Embryonic facial prominence (tissue), 1 donor: ENCODE measurements around the gene ZMYND19.
"Not testable (repeated sequence)": the region's sequence is repeated elsewhere in the genome, so short reads cannot be mapped to it uniquely, and the experiment has no call there.

Experiments
- DNase-seq: peaks from one replicate; pipeline ENCODE4 v3.0.0-alpha.2; 2016; ENCODE audit errors: extremely low spot score

The ZMYND19 gene

DNA sequence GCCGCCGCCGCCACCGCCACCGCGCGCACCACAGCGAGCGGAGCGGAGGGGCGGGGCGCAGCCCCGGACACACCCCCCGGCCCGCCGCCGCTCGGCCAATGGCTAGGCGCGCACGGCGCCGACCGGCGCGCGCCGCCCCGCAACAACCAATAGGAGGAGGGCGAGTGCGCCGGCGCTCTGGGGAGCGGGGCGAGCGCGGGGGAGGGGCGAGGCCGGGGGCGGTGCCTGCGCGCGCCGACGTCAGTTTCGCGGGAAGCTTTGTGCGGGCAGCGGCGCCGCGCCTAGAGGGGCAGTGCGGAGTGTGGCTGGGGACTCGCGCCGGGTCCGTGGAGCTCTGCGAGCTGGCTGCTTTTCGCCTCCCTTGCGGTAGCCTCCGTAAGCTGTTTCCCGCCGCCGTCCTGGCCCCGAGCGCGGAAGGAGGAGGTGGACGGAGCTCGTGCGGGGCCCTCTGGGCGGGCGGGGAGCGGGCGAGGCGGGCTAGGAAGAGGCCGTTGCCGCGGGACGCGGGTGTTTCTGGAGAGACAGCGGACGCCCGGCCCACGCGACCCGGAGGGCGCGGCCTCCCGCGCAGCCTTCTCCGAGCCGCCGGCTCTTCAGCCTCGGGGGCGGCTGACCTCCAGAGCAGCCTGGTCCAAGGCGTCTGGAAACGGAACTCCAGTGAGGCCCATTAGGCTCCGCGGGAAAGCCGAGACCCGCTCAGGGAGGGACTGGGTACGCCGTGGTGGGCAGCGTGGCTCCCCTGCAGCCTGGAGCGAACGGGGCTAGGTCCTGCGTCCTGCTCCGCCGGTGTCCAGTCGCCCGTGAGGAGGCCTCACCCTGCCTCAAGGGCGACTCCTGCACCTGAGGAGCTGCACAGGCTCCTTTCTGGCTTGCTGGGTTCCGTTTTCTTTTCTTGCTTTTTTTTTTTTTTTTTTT, at the start of gene ZMYND19:
Gene ZMYND19, minus strand, starts transcription at position 44 of the 915 bp plus-strand sequence. CDS start 249 bp downstream, outside the sequence.
- peak; percentile 80 for DNase-seq

DNA sequence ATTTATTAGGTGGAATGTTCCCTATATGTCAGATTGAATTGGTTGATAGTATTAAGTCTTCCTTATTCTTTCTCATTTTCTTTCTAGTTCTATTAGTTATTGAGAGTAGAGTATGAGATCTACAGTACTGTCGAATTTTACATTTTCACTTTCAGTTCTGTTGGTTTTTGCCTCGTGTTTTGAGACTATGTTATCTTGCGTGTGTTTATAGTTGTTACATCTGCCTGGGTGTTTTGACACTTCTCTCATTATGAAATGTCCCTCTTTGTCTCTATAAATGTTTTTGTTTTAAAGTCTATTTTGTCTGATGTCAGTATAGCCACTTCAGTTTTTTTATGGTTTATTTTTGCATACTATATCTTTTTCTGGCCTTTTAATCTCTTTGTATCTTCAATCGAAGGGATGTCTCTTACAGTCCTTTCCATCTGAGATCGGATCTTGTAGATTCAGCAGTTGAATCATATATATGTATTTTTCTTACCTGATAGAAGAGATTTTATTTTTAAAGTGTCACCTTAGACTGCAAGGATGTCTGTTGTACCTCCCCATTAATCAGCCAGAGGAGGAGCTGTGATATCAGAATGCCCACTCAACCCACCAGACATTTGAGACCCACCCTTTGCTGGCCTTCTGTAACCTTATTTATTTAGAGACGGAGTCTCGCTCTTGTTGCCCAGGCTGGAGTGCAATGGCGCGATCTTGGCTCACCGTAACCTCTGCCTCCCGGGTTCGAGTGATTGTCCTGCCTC, 49.2 kb upstream of the ZMYND19 start:
- no peak for DNase-seq

DNA sequence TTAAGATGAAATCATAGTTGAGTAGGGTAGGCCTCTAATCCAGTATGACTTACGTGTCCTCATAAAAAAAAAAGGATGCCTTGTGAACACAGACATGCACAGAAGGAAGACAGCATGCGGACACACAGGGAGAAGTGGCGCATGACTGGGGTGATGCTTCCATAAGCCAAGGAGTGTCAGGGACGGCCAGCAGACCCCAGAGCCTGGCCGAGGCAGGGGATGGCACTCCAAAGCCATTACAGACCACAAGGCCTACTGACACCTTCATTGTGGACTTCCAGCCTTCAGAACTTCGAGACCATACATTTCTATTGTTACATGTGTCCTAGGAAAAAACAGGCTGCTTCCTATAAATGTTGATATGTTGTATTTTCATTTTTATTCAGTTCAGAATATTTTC, 48.4 kb upstream of the ZMYND19 start:
- no peak for DNase-seq

DNA sequence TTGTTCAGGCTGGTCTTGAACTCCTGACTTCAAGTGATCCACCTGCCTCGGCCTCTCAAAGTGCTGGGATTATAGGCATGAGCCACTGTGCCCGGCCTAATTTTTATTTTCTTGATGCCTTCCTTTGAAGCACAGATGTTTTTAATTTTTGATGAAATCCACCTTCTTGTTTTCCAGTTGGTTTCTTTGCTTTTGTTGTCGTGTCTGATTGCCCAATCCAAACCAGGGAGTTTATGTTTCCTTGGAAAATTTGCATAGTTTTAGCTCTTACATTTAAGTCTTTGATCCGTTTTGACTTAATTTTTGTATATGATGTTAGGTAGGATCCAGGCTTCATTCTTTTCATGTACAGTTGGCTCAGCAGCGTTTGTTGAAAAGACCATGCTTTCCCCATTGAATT, 43.7 kb upstream of the ZMYND19 start:
- no peak for DNase-seq

DNA sequence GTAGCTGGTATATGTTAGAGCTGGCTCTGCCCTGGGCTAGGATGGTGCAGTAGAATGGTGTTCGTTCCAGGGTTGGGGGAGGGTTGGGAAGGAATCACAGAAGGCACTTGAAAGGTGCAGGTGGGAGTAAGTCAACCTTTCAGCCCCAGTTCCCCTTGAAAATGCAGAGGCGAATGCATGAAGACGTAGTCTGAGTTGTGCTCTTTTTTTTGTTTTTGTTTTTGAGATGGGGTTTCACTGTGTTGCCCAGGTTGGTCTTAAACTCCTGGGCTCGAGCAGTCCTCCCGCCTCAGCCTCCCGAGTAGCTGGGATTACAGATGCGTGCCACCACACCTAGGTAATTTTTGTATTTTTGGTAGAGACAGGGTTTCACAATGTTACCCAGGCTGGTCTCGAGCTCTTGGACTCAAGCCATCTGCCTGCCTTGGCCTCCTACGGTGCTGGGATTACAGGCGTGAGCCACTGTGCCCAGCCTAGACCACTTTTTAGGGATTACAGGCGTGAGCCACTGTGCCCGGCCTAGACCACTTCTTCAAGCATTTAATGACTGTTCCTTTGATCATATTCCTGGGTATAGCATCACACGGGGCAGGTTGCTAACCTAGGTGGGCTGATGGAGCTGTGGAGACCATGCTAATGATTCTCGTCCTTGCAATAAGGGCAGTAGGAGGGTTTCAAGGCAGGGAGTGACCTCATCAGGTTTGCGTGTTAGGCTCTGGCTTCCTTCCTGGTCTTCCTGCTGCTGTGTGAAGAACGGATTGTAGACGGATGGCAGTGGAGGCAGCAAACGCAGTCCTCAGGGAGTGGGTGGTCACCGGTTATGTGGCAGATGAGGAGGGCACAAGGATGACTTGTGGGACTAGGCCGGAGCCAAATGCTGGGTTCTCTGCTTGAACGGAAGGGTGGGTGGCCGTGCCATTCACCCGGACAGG, 42.2 kb upstream of the ZMYND19 start:
- no peak for DNase-seq

DNA sequence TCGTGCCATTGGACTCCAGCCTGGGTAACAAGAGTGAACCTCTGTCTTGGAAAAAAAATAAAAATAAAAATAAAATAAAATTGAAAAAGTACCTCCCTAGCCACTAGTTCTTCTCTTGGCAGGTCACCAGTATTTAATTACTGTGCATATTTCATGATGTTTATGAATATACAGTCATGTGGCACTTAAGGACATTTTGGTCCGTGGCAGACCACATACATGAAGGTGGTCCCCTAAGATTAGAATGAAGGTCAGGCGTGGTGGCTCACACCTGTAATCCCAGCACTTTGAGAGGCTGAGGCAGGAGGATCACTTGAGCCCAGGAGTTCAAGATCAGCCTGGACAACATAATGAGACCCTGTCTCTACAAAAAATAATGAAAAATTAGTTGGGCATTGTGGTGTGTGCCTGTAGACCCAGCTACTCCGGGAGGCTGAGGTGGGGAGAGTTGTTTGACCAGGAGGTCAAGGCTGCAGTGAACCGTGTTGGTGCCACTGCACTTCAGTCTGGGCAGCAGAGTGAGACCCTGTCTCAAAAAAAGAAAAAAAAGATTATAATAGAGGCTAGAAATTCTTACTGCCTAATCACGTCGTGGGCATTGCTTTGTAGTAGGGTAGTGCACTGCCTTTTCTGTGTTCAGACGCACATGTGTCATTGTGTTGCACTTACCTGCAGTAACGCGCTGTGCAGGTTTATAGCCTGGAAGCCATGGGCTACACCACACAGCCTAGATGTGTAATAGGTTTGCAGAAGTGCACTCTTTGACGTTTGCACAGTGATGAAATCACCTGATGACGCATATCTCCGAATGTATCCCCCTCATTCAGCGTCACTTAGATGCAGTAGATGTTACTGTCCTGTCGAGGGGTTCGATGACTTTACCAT, 41.3 kb upstream of the ZMYND19 start:
- DNase-seq, result no peak

DNA sequence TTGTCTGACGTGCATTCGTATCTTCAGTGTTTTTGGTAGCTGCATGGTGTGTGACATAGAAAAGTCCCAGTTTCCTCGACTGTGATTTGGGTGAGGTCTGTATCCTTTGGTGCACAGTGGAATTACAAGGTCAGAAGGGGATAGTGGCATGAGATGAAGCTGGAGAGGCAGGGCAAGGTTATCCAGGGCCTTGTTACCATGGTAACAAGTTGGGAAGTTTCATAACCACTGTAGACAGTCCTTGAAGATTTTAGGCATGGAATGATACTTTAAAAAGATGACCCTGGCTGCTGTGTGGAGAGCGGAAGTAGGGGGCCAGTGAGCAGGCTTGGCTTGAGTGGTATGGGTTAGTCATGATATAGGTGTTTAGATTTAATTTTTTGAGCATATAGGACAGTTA, 40.4 kb upstream of the ZMYND19 start:
- no peak for DNase-seq

DNA sequence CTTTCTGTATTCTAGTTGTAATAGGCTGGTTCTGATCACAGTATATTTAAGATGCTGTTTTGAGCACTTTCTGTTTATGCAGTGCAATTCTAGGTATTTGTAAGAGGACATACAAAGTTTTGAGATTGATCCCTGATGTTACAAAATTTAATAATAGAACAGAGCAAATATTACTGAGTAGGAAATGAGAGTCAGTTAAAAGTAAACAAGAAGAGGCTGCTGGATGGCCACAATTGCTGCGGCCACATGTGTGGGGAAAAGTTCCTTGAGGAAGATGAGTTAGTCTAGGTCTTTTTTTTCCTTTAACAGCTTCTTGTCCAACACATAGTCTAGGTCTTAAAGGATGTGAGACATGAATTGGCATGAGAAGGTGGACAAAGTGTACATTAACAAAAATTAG, 39.8 kb upstream of the ZMYND19 start:
- no peak for DNase-seq

DNA sequence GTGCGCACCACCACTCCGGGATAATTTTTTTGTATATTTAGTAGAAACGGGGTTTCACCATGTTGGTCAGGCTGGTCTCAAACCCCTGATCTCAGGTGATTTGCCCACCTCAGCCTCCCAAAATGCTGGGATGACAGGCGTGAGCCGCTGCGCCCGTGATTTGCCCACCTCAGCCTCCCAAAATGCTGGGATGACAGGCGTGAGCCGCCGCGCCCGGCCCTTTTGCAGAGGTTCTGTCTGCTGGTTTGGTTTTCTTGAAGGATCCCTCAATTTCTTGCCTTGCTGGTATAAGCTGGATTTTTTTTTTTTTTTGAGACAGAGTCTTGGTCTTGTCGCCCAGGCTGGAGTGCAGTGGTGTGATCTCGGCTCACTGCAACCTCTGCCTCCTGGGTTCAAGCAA, 37.1 kb upstream of the ZMYND19 start:
- not testable (repeated sequence) for DNase-seq

DNA sequence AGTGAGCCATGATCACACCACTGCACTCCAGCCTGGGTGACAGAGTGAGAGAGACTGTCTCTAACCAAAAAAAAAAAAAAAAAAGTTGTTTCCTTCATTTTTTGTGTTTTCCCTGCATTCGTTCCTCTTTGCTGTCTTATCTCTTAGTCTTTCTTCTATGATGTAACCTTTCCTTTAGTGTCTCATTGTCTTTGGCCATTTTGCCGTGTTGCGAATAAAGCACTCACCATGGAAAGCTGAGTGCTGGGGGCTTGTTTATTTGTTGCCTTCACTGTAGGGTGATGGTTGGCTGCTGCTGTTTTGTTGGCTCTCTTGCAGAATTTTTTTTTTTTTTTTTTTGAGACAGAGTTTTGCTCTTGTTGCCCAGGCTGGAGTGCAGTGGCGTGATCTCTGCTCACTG, 36.2 kb upstream of the ZMYND19 start:
- DNase-seq, result no peak

DNA sequence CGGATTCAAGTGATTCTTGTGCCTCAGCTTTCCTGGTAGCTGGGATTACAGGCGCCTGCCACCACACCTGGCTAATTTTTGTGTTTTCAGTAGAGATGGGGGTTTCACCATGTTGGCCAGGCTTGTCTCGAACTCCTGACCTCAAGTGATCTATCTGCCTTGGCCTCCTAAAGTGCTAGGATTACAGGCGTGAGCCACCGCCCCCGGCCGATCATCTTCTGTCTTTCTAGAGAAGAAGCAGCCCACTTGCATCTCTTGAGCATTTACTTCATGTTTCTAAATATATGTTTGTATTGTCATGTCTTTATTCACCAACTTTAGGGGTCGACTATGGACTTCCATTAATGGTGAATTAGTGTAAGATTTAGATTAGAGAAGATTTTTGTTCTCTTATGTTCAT, 31.9 kb upstream of the ZMYND19 start:
- DNase-seq, result not testable (repeated sequence)

DNA sequence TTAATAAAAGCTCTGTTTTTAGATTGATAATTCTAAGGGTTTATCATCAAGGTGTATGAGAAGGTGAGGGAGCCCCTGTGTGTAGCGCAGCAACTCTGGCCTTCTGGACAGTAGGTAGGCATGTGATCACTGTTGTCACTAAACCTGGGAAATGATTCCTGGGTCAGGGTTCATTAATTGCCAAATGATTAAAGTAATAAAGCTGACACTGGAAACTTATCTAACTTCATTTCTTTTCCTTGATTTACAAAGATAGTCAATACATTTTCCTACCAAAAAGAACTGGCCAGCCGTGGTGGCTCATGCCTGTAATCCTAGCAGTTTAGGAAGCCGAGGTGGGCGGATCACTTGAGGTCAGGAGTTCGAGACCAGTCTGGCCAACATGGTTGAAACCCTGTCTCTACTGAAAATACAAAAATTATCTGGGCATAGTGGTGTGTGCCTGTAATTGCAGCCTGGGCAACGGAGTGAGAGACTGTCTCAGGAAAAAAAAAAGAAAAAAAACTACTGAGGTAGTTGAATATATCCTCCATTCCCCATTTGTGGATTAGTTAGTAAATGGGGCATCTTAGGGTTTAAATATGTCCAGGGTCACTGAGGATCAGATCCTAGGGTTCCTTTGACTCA, 30.9 kb upstream of the ZMYND19 start:
- DNase-seq, result no peak

DNA sequence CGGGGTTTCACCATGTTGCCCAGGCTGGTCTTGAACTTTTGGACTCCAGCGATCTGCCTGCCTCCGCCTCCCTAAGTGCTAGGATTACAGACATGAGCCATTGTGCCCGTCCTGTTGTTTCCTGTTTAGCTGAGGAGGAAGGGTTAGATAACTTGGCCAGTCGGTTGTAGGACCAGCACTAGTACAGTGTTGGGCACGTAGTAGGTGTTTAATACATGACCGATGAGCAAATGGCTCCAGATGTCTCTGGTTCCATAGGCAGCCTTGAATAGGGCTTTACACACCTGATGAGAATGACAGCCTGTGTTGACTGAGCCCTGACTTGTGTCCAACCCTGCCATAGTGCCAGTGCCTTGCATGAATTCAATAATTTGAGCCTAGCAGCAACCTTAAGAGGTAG, 30.3 kb upstream of the ZMYND19 start:
- no peak for DNase-seq

DNA sequence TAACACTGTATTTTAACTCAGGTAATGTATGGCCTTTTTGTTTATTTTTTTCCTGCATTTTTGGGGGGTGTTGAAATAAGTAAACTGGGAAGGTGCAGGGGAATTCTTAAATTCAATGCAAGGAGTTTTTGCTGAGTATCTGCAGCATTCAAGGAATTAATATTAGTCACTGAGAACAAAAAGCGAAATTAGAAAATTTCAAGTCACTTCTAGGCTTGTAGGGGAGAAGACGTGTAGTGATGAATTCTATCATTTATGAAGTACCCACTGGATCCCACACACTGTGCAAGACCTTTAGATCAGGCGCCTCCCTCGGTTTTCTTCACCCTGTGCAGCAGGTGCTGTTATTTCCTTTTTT, 29.7 kb upstream of the ZMYND19 start:
- DNase-seq, result no peak

DNA sequence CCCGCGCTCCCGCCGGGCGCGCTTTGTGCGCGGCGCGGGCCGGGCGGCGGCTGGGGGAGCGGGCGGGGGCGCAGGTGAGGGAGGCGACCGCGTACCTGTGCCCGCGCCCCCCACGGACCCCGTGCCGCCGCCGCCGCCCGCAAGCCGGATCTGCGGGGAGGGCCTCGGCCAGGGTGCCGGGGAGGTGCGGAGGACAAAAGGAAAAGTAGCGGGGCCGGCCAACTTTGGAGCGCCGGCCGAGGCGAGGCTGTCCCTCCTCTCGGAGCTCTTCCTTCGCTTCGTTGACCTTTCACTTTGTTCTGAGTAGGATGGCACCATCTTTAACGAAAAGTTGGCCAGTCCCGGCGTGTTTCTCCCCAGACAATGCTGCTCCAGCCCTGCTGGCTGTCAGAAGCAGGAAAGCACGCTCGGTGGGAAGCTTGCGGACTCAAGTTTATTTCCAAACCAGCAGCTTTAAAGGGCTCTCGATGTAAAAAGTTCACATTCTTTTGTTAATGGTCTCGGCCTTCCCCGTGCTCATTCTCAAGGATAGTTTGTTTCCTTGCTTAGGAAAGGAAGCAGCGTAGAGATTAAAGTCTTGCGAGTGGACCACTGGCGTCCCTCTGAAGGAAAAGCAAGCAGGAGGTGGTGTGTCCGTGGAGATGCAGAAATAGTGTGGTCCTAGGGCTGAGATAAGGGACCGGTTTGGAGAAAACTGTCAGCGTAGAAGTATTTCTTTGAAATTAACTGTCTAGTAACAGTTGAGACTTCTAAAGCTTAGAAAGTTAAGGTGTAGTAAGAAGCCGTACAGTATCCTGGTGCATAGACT, 29.1 kb upstream of the ZMYND19 start:
- DNase-seq, result no peak

DNA sequence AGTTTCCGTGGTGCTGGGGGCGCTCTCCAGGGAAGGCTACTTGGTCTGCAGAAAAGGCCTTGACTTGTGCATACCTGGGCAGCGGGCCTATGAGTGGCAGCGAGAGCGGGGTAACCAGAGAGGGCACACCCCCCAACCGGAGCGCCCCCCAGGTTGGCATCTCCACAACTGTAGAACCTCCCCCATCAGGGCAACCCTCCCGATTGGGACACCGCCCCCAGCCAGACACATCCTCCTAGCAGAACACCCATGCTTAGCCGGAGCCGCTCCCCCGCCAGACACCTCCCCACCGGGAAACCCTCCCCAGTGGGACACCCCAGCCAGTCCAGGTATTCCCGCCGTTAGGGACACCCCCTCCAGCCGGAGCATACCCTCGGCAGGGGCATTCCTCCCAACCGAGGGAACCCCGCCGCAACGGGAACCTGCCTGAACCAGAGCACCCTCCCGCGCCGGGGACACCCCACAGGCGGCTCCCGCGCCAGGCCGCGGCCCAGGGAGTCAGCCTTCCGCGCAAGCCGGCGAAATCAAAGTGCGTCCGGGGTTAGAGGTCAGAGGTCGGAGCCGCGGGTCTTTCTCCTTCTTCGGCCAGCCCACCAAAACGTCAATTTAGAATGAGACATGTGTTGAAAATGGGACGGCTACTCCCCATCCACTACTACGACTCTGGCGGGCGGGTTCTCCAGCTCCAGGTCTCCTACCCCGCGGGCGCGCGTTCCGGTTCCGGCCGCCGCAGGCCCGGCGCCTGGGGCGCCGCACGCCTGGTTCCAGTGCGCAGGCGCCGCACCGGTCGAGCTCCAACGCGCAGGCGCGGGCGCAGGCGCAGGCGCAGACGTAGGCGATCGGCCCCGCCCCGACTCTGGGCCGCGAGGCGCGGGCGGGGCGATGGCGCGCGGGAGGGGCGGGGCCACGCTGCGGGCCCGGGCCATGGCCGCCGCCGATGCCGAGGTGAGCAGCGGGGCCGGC, 28.1 kb upstream of the ZMYND19 start, which contains the start of gene EHMT1:
Gene EHMT1, plus strand, starts transcription at position 901 of the 963 bp plus-strand sequence. Its CDS starts 24 bp downstream, at position 925.
- peak; percentile 76 for DNase-seq

DNA sequence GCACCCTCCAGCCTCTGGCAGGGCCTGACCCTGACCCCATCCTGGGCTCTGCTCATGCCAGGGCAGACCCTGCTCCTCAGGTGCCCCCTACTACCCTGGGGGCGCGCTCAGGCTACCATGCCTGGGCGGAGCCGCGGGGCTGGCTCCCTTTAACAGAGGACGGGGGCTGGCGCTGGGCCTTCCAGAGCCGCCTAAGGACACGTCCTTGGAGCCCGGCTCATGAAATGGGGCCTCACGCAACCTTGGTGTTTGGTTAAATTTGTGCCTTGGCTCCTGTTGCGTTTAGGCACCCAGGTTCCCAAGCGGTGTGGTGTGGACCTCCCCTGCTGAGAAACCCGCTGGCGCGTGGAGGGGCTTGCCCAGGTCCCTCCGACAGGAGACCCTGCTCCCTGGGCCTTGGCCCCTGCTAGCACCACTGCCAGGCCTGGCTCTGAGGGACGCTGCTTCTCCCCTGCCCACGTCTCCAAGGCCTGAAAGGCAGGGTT, 25.1 kb upstream of the ZMYND19 start:
- DNase-seq, result no peak
